OCI-LY1 (cell line): ENCODE data around the gene POMP.
"Not testable (repeated sequence)": the region's sequence is repeated elsewhere in the genome, so short reads cannot be mapped to it uniquely, and the experiment has no call there.

ENCODE experiments used
- H2AFZ ChIP-seq: fragments of 200-600 bp; sonication (generic), shearing (Covaris generic); 2 replicates; pipeline ENCODE4 v1.6.0; 2014; ENCODE audit warnings: antibody characterized with exemption, mild to moderate bottlenecking, low read length
- H3F3A ChIP-seq: fragments of 200-600 bp; sonication (generic), shearing (Covaris generic); 2 replicates; pipeline ENCODE4 v1.6.0; 2014; ENCODE audit warnings: mild to moderate bottlenecking, antibody characterized with exemption, low read length, moderate library complexity; ENCODE audit not compliant: insufficient read depth
- H3K27ac ChIP-seq: fragments of 200-600 bp; sonication (generic); 2 replicates; pipeline ENCODE4 v1.5.1; 2014; ENCODE audit warnings: low read length, mixed run types, mild to moderate bottlenecking, low read depth; ENCODE audit not compliant: poor library complexity, severe bottlenecking
- H3K27me3 ChIP-seq: fragments of 200-600 bp; sonication (generic); 2 replicates; pipeline ENCODE4 v1.6.0; 2014; ENCODE audit warnings: antibody characterized with exemption, mild to moderate bottlenecking, low read length, moderate library complexity; ENCODE audit not compliant: insufficient read depth
- H3K36me3 ChIP-seq: fragments of 200-600 bp; sonication (generic); 2 replicates; pipeline ENCODE4 v1.6.1; 2014; ENCODE audit warnings: mild to moderate bottlenecking, antibody characterized with exemption, low read length, moderate library complexity, mixed read lengths; ENCODE audit not compliant: insufficient read depth
- H3K4me1 ChIP-seq: fragments of 200-600 bp; sonication (generic); 2 replicates; pipeline ENCODE4 v1.5.1; 2014; ENCODE audit warnings: mild to moderate bottlenecking, low read length, moderate library complexity; ENCODE audit not compliant: insufficient read depth, severe bottlenecking
- H3K4me2 ChIP-seq: fragments of 200-600 bp; sonication (generic), shearing (Covaris generic); 2 replicates; pipeline ENCODE4 v1.6.1; 2014; ENCODE audit warnings: low read length
- H3K4me3 ChIP-seq: fragments of 200-600 bp; sonication (generic); 2 replicates; pipeline ENCODE4 v1.5.1; 2014; ENCODE audit warnings: low read length, low read depth, mild to moderate bottlenecking, mixed read lengths; ENCODE audit not compliant: poor library complexity, severe bottlenecking
- H3K79me2 ChIP-seq: fragments of 200-600 bp; shearing (Covaris generic); 2 replicates; pipeline ENCODE4 v1.6.1; 2016; ENCODE audit warnings: mixed run types, low read length, mixed read lengths; ENCODE audit not compliant: insufficient read depth
- H3K9ac ChIP-seq: fragments of 200-600 bp; sonication (generic), shearing (Covaris generic); 2 replicates; pipeline ENCODE4 v1.6.1; 2014; ENCODE audit warnings: mild to moderate bottlenecking, low read length, mixed read lengths
- H3K9me2 ChIP-seq: fragments of 200-600 bp; sonication (generic), shearing (Covaris generic); 2 replicates; pipeline ENCODE4 v1.6.1; 2014; ENCODE audit warnings: low read depth, mild to moderate bottlenecking, low read length, mixed read lengths
- H3K9me3 ChIP-seq: fragments of 200-600 bp; shearing (Covaris generic); 2 replicates; pipeline ENCODE4 v1.6.1; 2014; ENCODE audit warnings: low read length, mixed read lengths
- H4K20me1 ChIP-seq: fragments of 200-600 bp; sonication (generic), shearing (Covaris generic); 2 replicates; pipeline ENCODE4 v1.6.0; 2016; ENCODE audit warnings: mild to moderate bottlenecking, low read length; ENCODE audit not compliant: insufficient read depth
- EZH2 ChIP-seq: fragments of 200-600 bp; sonication (generic), shearing (Covaris generic); IDR thresholded peaks from 2 replicates; pipeline ENCODE4 v1.8.0; 2017; ENCODE audit warnings: borderline replicate concordance, mixed run types, mild to moderate bottlenecking, antibody characterized with exemption, low read length, moderate library complexity, mixed read lengths
- TF ChIP-seq, protein P1 (sequence below): fragments of 200-600 bp; sonication (generic), shearing (Covaris generic); IDR thresholded peaks from 2 replicates; pipeline ENCODE4 v1.5.1; 2017; ENCODE audit warnings: mild to moderate bottlenecking, antibody characterized with exemption, low read length, moderate library complexity, mixed read lengths

Gene POMP

DNA sequence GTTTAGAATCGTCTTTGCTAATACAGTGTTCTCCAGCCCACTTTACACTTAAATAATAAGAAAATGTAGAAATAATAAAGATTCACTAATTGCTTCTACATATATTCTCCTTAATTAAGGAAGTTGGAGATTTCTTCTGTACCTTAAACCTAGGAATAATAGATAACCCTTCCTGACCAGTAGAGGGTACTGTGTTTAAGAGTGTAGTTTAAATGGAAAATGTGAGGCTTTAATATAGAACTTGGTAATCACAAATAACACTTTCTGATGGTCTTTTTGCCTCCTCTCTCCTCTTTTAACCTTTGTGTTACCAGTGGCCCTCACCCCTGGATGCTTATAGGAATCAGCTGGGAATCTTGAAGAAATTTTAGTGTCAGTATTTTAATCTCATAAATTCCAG, 20.7 kb downstream of the POMP start:
- no peaks in the 10 kb centered on the region for H3K4me1 ChIP-seq
- H3K4me3 ChIP-seq, result no peak overlapping the region
- H3K4me2 ChIP-seq, result no peak overlapping the region
- no peak overlapping the region for H2AFZ ChIP-seq
- H3K79me2 ChIP-seq, result no peaks in the 10 kb centered on the region
- H3K9me2 ChIP-seq, result no peaks in the 10 kb centered on the region
- no peaks in the 10 kb centered on the region for H3K27me3 ChIP-seq
- TF ChIP-seq, protein P1, sequence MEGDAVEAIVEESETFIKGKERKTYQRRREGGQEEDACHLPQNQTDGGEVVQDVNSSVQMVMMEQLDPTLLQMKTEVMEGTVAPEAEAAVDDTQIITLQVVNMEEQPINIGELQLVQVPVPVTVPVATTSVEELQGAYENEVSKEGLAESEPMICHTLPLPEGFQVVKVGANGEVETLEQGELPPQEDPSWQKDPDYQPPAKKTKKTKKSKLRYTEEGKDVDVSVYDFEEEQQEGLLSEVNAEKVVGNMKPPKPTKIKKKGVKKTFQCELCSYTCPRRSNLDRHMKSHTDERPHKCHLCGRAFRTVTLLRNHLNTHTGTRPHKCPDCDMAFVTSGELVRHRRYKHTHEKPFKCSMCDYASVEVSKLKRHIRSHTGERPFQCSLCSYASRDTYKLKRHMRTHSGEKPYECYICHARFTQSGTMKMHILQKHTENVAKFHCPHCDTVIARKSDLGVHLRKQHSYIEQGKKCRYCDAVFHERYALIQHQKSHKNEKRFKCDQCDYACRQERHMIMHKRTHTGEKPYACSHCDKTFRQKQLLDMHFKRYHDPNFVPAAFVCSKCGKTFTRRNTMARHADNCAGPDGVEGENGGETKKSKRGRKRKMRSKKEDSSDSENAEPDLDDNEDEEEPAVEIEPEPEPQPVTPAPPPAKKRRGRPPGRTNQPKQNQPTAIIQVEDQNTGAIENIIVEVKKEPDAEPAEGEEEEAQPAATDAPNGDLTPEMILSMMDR, result peak; percentile 41
- no peak for TF ChIP-seq EZH2
- H3K27ac ChIP-seq, result no peak overlapping the region
- peaks cover 3% of the 10 kb centered on the region; the same call in 1 of the 2 replicates for H3F3A ChIP-seq
- no peaks in the 10 kb centered on the region for H3K9me3 ChIP-seq
- peaks cover 47% of the 10 kb centered on the region for H3K36me3 ChIP-seq
- H3K9ac ChIP-seq, result no peak overlapping the region
- H4K20me1 ChIP-seq, result no peaks in the 10 kb centered on the region

DNA sequence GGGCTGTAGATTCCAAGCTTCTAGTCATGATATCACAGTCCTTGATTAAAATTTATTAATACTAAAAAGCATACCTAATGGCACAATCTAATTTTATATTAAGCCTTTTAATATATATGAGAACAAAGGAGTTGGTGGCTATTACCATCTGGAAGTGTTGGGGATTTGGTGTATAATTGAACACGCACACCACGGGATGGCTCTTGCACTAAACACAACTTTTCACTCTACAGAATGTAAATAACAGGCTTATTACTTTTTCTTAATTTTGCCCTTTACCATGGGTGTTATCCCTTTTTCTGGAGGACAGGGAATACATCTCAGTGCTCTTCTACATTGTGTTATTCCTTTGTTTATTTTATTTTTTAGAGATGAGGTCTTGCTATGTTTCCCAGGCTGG, 21.6 kb downstream of the POMP start:
- H3F3A ChIP-seq, result peaks cover 3% of the 10 kb centered on the region; the same call in 1 of the 2 replicates
- no peak overlapping the region for H3K4me3 ChIP-seq
- no peaks in the 10 kb centered on the region for H3K9me2 ChIP-seq
- H3K79me2 ChIP-seq, result no peaks in the 10 kb centered on the region
- no peak overlapping the region for H3K27ac ChIP-seq
- no peaks in the 10 kb centered on the region for H4K20me1 ChIP-seq
- no peaks in the 10 kb centered on the region for H3K27me3 ChIP-seq
- no peaks in the 10 kb centered on the region for H3K4me1 ChIP-seq
- peaks cover 38% of the 10 kb centered on the region for H3K36me3 ChIP-seq
- TF ChIP-seq, protein P1, result no peak
- no peak for TF ChIP-seq EZH2
- H3K4me2 ChIP-seq, result no peak overlapping the region
- H2AFZ ChIP-seq, result no peak overlapping the region
- no peak overlapping the region for H3K9ac ChIP-seq
- no peaks in the 10 kb centered on the region for H3K9me3 ChIP-seq

DNA sequence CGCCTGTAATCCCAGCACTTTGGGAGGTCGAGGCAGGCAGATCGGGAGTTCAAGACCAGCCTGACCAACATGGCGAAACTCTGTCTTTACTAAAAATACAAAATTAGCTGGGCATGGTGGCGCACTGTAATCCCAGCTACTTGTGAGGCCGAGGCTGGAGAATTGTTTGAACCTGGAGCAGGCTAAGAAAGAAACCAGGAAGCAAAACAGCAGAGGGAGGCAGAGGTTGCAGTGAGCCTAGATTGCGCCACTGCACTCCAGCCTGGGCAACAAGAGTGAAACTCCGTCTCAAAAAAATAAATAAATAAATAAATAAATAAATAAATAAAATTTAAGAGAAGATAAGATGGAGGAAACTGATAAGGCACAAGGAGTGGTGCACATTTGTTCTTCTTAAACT, 24.2 kb downstream of the POMP start:
- H3K36me3 ChIP-seq, result peaks cover 11% of the 10 kb centered on the region
- not testable (repeated sequence) for H3K27me3 ChIP-seq, H3K9me3 ChIP-seq, H3K4me2 ChIP-seq, H4K20me1 ChIP-seq, H3K4me1 ChIP-seq, H3K79me2 ChIP-seq, H2AFZ ChIP-seq, H3F3A ChIP-seq, H3K27ac ChIP-seq, H3K4me3 ChIP-seq, H3K9ac ChIP-seq, H3K9me2 ChIP-seq

DNA sequence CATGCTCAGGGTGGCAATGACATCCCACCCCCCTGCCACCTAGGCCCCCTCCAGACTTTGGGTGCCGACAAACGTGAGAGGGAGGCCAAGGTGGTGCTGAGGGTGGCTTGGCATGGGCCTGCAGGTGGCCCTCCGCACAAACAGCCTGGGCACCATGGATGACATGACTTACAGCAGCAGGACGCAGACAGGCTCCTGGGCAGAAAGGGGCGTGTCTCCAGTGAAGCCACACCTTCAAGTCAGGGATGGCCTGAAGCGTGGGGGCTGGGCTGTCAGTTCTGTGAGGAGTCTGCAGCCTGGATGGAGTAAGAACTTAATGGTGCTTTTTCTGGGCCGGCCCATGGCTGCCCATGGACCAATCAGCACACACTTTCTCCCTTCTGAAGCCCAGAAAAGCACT, 25.3 kb downstream of the POMP start:
- H3K4me3 ChIP-seq, result no peak overlapping the region
- H3K79me2 ChIP-seq, result no peaks in the 10 kb centered on the region
- H3F3A ChIP-seq, result no peaks in the 10 kb centered on the region

More for the DNA sequence above, 25.3 kb downstream of the POMP start:
- Histone ChIP-seq H3K9ac (no peak overlapping the region), H3K27me3 (no peaks in the 10 kb centered on the region), H3K36me3 (peaks cover under 1% of the 10 kb centered on the region; the same call in 1 of the 2 replicates), H3K4me1 (no peaks in the 10 kb centered on the region), H3K9me3 (no peaks in the 10 kb centered on the region), H2AFZ (no peak overlapping the region), H3K27ac (no peak overlapping the region), H3K4me2 (no peak overlapping the region), H3K9me2 (no peaks in the 10 kb centered on the region), H4K20me1 (no peaks in the 10 kb centered on the region)
- TF ChIP-seq EZH2, result no peak
- TF ChIP-seq, protein P1, result no peak
